Epithelial cell of proximal tubule (primary cell): Measurements from ENCODE around the gene PBX1. TPM values are rescaled to one million over a fixed set of nuclear protein-coding genes. Genes with fewer than 3 reads are reported as not detected.

Experiments
- DNase-seq: peaks from one replicate; pipeline ENCODE4 v3.0.0-alpha.2; 2011; ENCODE audit warnings: low read depth
- H3K4me3 ChIP-seq: 2 replicates; pipeline ENCODE4 v1.5.1; 2011; ENCODE audit warnings: low read depth, mild to moderate bottlenecking, low read length
- total RNA-seq: library from RNA; depleted of rRNA; stranded (reverse); fragments of >200 nt; gene quantifications from 2 replicates; pipeline ENCODE4 v1.2.3, GENCODE V29; 2015
- TF ChIP-seq, protein P1 (sequence below): conservative IDR thresholded peaks from 2 replicates; pipeline ENCODE4 v1.5.1; 2012; ENCODE audit warnings: low read depth, mild to moderate bottlenecking, low read length

PBX1 gene
- total RNA-seq, 1 donor from 2014 or later, result 3.0 TPM

DNA sequence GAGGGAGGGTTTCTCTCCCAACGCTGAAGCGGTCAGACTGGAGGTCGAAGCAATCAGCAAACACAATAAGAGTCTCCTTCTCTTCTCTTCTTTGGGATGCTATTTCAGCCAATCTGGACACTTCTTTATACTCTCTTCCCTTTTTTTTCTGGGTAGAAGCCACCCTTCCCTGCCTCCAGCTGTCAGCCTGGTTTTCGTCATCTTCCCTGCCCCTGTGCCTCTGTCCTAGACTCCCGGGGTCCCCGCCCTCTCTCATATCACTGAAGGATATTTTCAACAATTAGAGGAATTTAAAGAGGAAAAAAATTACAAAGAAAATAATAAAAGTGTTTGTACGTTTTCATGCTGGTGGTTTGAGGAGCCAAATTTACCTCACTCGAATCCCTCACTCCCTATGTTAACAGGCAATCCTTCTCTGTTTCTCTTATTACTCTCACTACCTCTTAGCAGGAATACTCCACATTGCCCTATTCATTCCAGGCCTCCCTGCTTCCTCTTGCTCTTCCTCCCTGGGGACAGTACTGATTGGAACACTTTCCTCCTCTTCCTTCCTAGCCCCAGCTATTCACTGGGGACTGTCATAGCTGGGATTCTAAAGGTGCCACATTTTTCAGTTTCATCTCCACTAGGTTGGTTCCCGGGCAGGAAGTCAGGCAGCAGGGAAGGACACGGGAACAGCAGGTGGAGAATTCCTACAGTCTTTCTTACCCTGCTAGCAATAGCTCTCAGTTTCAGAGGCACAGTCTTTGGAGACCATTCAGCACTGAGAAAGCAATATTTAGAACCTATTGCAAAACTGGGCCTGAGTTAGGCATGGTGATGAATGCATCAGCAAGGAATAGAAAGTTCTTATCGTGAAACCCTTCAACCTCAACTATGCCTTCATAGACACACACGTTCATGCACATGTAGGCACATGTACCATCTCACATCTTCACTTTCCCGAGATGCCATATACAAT, 288.0 kb downstream of the PBX1 start:
- TF ChIP-seq, protein P1, sequence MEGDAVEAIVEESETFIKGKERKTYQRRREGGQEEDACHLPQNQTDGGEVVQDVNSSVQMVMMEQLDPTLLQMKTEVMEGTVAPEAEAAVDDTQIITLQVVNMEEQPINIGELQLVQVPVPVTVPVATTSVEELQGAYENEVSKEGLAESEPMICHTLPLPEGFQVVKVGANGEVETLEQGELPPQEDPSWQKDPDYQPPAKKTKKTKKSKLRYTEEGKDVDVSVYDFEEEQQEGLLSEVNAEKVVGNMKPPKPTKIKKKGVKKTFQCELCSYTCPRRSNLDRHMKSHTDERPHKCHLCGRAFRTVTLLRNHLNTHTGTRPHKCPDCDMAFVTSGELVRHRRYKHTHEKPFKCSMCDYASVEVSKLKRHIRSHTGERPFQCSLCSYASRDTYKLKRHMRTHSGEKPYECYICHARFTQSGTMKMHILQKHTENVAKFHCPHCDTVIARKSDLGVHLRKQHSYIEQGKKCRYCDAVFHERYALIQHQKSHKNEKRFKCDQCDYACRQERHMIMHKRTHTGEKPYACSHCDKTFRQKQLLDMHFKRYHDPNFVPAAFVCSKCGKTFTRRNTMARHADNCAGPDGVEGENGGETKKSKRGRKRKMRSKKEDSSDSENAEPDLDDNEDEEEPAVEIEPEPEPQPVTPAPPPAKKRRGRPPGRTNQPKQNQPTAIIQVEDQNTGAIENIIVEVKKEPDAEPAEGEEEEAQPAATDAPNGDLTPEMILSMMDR, result no peak
- H3K4me3 ChIP-seq, result no peak overlapping the region
- no peak for DNase-seq

DNA sequence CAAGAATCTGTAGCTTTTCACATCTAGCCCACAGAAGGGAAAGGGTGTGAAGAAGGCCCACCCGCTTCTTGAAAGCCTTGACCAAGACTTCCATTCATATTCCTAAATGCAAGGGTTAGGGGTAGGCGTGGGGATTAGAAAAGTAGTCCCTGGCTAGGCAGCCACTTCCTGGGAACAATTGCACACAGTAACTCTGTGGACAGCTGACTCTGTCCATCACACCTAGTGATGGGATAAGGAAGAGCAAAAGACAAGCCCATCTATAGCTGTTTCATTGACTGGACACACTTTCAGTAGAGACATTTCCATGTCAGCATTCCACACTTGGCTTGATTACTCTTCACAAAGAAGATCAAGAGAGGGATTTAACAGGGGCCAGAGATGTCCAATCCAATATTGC, 294.2 kb downstream of the PBX1 start:
- TF ChIP-seq, protein P1, result no peak
- DNase-seq, result no peak
- no peak overlapping the region for H3K4me3 ChIP-seq

DNA sequence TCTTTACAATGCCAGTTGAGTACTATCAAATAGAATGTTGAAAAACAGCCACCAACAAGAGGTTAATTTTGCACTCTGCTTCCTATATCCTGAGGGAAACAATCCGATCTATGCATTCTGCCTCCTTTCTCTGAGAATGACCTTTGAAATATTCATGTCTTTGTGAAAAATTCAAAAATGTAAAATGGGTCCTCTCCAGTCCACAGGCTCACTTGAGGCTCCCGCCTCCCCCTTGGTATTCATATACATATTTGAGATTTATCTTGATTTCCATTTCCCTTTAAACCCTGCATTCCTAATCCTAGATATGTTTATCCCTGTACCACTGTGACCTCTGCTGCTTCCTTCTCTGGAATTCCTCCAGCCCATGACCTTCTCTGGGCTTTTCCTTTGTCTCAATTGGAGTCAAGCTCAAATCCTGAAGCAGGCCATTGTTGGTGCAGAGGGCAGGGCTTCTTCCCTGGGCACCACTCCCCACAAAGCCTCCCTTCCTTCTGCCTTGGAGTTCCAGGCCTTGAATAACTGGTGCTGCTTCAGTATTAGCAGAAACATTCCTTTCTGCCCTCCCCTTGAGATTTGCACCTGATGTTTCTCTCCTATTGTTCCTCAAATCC, 296.8 kb downstream of the PBX1 start:
- TF ChIP-seq, protein P1, result no peak

DNA sequence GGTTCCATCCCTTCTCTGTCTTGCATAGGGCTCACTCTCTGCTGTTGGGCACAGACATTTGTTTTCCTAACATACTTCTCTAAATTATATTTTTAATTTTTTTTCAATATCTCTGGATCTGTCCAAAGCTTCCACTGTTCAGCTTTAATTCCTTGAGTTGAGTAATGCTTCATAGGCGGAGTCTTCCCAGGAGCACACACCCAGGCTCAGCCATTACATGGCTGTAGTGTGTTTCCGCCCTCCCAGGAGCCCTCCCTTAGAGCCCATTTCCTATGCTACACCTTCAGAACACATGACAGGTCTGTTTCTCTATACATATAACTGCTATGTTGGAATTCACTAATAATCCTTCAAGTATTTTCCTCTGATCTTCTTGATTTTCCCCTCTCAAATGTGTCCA, 297.4 kb downstream of the PBX1 start:
- H3K4me3 ChIP-seq, result no peak overlapping the region
- TF ChIP-seq, protein P1, result no peak
- no peak for DNase-seq

More for the DNA sequence above, 296.8 kb downstream of the PBX1 start:
- no peak for DNase-seq
- no peak overlapping the region for H3K4me3 ChIP-seq

DNA sequence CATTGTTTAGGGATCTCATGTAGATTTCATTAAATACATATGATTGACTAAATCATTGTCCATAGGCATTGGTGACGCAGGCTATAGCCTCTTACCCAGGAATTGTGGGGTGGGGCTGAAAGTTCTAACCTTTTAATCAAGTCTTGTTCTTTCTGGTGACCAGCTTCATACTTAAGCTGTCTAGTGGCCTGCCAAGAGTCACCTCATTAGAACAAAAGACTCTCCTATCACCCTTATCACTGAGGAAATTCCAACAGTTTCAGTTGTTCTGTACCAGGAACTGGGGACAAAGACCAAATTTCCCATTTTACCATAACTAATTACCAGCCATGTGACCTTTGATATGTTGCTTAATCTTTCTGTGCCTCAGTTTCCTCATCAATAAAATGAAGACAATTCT, 298.5 kb downstream of the PBX1 start:
- TF ChIP-seq, protein P1, result no peak
- no peak overlapping the region for H3K4me3 ChIP-seq
- no peak for DNase-seq

DNA sequence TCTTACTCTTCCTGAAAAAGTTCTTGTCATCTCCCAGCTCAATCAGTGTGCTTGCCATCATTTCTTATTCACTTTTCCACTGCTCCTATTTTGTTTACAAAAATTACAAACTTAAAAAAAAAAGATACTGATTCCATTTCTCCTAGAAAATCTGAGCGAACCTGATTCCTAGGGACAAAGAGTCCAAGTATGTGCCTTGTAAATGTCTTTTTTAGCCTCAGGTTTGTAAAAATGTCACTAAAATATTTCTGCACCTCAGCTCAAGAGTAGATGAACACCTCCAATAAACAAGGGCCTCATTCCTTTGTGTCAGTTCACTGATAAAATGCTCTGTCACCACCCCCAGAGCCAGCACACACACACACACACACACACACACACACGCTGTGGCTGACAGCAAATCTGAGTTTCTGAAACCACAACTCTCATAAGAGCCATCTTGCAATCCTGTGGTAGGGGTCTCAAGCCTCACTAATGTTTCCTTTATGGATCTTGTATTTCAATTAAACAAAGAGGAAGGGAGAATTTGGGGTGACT, 299.2 kb downstream of the PBX1 start:
- DNase-seq, result no peak
- H3K4me3 ChIP-seq, result no peak overlapping the region
- TF ChIP-seq, protein P1, result no peak
